A549 (cell line): ENCODE measurements around the gene NEK4.

ENCODE experiments used
- CBX8 ChIP-seq: fragments of 200-600 bp; sonication (generic); IDR thresholded peaks from 2 replicates; pipeline ENCODE4 v1.6.1; 2016
- EHMT2 ChIP-seq: fragments of 200-600 bp; sonication (generic); IDR thresholded peaks from 2 replicates; pipeline ENCODE4 v1.6.1; 2016; ENCODE audit warnings: antibody characterized with exemption, low read depth, mild to moderate bottlenecking, moderate library complexity
- EP300 ChIP-seq, 2 experiments: fragments of >200 bp; sonication (Bioruptor Twin); formaldehyde crosslinking; IDR thresholded peaks; 2 replicates in 1 of 2; 3 replicates in 1 of 2; pipeline ENCODE4 v1.6.1; 2016 to 2017
- ESRRA ChIP-seq: fragments of 150-350 bp; IDR thresholded peaks from 2 replicates; pipeline ENCODE4 v1.6.1; 2014; ENCODE audit warnings: mild to moderate bottlenecking, low read length, borderline replicate concordance
- KDM1A ChIP-seq: fragments of 200-600 bp; sonication (generic); IDR thresholded peaks from 2 replicates; pipeline ENCODE4 v1.6.1; 2016; ENCODE audit warnings: low read depth, mild to moderate bottlenecking
- KDM5A ChIP-seq: fragments of 200-600 bp; sonication (generic); IDR thresholded peaks from 2 replicates; pipeline ENCODE4 v1.6.1; 2016; ENCODE audit warnings: antibody characterized with exemption, mild to moderate bottlenecking
- MYC ChIP-seq: IDR thresholded peaks from 2 replicates; pipeline ENCODE4 v1.6.1; 2012; ENCODE audit warnings: mild to moderate bottlenecking, inconsistent platforms, low read length, improper control_type of control experiment, borderline replicate concordance
- NR3C1 ChIP-seq: fragments of >200 bp; sonication (Bioruptor Twin); formaldehyde crosslinking; IDR thresholded peaks from 3 replicates; pipeline ENCODE4 v1.6.1; 2017
- RAD21 ChIP-seq, 2 experiments: fragments of >200 bp in 1 of 2; sonication (Bioruptor Twin) in 1 of 2; formaldehyde crosslinking in 1 of 2; IDR thresholded peaks in 1 of 2; conservative IDR thresholded peaks in 1 of 2; 2 replicates in 1 of 2; 3 replicates in 1 of 2; pipeline ENCODE4 v1.6.1; 2012 to 2018; ENCODE audit warnings: inconsistent platforms in 1 of 2
- RFX5 ChIP-seq: fragments of 450-650 bp; IDR thresholded peaks from 2 replicates; pipeline ENCODE4 v1.7.1; 2014; ENCODE audit warnings: antibody characterized with exemption, mild to moderate bottlenecking, moderate library complexity
- TF ChIP-seq, protein P1 (sequence below): fragments of 200-600 bp; sonication (generic); IDR thresholded peaks from 2 replicates; pipeline ENCODE4 v1.6.1; 2016; ENCODE audit warnings: antibody characterized with exemption, mild to moderate bottlenecking, moderate library complexity
- TF ChIP-seq, protein P2 (sequence below): fragments of >200 bp; sonication (Bioruptor Twin); formaldehyde crosslinking; IDR thresholded peaks from 3 replicates; pipeline ENCODE4 v1.5.1; 2016
- TF ChIP-seq, protein P3 (sequence below): IDR thresholded peaks from 2 replicates; pipeline ENCODE4 v1.6.1; 2012; ENCODE audit warnings: low read depth, borderline replicate concordance
- TF ChIP-seq, protein P4 (sequence below): IDR thresholded peaks from 2 replicates; pipeline ENCODE4 v1.6.1; 2012

DNA sequence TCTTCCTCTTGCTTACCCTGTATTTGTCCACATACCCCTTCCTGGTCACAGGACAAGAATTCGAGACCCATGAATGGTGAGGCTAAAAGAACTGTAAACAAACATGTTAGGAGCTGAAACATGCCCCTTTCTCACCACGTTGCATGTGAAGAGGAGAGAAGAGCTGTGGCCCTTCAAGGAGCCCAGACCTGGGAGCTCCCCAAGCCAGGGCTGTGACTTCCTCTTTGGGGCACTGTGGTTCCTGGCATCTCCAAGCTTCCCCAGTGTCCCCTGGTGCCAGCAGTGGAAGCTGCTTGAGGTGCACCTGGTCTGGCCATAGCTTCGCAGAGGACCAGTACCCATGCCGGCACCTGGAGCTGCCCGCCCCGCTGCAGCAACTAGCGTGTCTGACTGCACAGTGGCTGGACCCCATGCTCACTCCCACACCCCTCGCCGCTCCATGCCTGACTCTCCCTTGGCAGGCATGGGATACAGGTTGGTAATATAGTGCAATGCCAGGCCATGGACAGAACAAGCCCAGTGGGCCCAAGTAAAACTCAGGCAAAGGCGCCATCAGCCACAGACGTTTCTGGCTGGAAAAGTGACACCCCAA is 54.9 kb downstream of the NEK4 start:
- TF ChIP-seq EHMT2 (no peak), CBX8 (no peak), NR3C1 (no peak), EP300 (IDR thresholded peaks at IDR 0.05) (no peak), RFX5 (no peak), MYC (no peak), KDM5A (no peak), ESRRA (no peak), RAD21 (conservative IDR thresholded peaks at IDR 0.05 in 1 of 2, IDR thresholded peaks at IDR 0.05 in 1 of 2) (no peak), KDM1A (no peak)
- TF ChIP-seq, protein P1, sequence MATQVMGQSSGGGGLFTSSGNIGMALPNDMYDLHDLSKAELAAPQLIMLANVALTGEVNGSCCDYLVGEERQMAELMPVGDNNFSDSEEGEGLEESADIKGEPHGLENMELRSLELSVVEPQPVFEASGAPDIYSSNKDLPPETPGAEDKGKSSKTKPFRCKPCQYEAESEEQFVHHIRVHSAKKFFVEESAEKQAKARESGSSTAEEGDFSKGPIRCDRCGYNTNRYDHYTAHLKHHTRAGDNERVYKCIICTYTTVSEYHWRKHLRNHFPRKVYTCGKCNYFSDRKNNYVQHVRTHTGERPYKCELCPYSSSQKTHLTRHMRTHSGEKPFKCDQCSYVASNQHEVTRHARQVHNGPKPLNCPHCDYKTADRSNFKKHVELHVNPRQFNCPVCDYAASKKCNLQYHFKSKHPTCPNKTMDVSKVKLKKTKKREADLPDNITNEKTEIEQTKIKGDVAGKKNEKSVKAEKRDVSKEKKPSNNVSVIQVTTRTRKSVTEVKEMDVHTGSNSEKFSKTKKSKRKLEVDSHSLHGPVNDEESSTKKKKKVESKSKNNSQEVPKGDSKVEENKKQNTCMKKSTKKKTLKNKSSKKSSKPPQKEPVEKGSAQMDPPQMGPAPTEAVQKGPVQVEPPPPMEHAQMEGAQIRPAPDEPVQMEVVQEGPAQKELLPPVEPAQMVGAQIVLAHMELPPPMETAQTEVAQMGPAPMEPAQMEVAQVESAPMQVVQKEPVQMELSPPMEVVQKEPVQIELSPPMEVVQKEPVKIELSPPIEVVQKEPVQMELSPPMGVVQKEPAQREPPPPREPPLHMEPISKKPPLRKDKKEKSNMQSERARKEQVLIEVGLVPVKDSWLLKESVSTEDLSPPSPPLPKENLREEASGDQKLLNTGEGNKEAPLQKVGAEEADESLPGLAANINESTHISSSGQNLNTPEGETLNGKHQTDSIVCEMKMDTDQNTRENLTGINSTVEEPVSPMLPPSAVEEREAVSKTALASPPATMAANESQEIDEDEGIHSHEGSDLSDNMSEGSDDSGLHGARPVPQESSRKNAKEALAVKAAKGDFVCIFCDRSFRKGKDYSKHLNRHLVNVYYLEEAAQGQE: no peak
- TF ChIP-seq, protein P2, sequence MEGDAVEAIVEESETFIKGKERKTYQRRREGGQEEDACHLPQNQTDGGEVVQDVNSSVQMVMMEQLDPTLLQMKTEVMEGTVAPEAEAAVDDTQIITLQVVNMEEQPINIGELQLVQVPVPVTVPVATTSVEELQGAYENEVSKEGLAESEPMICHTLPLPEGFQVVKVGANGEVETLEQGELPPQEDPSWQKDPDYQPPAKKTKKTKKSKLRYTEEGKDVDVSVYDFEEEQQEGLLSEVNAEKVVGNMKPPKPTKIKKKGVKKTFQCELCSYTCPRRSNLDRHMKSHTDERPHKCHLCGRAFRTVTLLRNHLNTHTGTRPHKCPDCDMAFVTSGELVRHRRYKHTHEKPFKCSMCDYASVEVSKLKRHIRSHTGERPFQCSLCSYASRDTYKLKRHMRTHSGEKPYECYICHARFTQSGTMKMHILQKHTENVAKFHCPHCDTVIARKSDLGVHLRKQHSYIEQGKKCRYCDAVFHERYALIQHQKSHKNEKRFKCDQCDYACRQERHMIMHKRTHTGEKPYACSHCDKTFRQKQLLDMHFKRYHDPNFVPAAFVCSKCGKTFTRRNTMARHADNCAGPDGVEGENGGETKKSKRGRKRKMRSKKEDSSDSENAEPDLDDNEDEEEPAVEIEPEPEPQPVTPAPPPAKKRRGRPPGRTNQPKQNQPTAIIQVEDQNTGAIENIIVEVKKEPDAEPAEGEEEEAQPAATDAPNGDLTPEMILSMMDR: no peak
- TF ChIP-seq, protein P3, sequence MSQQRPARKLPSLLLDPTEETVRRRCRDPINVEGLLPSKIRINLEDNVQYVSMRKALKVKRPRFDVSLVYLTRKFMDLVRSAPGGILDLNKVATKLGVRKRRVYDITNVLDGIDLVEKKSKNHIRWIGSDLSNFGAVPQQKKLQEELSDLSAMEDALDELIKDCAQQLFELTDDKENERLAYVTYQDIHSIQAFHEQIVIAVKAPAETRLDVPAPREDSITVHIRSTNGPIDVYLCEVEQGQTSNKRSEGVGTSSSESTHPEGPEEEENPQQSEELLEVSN: no peak
- TF ChIP-seq, protein P4, sequence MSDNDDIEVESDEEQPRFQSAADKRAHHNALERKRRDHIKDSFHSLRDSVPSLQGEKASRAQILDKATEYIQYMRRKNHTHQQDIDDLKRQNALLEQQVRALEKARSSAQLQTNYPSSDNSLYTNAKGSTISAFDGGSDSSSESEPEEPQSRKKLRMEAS: no peak
